NCI-H2029 (cell line): Measurements from ENCODE around the gene NR3C2.
"Not testable (repeated sequence)": the region's sequence is repeated elsewhere in the genome, so short reads cannot be mapped to it uniquely, and the experiment has no call there.

Experiments
- DNase-seq: peaks from one replicate; lab custom pipeline; 2025; lab: John Stamatoyannopoulos, UW

Gene NR3C2

GRCh38 chr4:148110169-148110568 is 332.0 kb downstream of the NR3C2 start:
- DNase-seq, result no peak

- no peak for DNase-seq
These were observed 333.0 kb downstream of the NR3C2 start for GRCh38 chr4:148109216-148109615.

DNA sequence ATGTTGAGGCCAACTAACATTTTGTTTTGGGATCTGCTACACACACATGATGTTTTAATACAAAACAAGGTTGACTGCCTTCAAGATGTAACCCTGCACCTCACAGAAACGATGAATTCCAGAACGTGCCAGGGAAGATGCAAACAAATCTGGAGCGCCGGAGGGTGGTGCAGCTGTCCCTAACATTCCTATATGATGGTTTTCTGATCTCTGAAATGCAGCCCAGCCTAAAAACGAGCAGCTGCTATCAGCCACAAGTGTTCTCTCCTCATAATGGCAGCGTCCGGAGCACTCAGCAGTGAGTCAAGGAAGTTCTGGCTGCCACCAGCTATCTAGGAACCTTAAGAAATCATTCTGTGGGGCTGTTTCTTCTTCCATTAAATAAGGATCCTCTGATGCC is 333.4 kb downstream of the NR3C2 start:
- DNase-seq, result no peak

- no peak for DNase-seq
These were observed 338.4 kb downstream of the NR3C2 start for GRCh38 chr4:148103597-148104355.

DNA sequence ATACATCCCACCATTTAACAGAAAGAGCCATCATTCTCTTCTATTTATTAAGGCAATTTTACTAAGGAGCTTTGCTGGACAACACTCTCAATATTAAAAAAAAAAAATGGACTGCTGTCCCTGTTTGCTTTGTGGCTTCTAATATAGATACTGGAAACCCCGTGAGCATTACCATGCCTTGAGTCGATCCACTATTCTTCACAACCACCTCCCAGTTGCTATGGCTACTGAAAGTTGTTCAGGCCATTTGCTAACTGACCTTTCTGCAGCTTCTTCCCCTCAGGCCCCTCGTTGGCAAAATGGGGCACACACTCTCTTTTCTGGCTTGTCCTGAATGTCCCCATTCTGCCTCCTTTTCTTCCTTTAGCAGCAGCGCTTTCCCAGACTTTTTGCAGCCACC is 340.4 kb downstream of the NR3C2 start:
- no peak for DNase-seq

- no peak for DNase-seq
These were observed 341.0 kb downstream of the NR3C2 start for GRCh38 chr4:148101235-148101634.

- DNase-seq, result no peak
These were observed 344.4 kb downstream of the NR3C2 start for GRCh38 chr4:148097801-148098200.

DNA sequence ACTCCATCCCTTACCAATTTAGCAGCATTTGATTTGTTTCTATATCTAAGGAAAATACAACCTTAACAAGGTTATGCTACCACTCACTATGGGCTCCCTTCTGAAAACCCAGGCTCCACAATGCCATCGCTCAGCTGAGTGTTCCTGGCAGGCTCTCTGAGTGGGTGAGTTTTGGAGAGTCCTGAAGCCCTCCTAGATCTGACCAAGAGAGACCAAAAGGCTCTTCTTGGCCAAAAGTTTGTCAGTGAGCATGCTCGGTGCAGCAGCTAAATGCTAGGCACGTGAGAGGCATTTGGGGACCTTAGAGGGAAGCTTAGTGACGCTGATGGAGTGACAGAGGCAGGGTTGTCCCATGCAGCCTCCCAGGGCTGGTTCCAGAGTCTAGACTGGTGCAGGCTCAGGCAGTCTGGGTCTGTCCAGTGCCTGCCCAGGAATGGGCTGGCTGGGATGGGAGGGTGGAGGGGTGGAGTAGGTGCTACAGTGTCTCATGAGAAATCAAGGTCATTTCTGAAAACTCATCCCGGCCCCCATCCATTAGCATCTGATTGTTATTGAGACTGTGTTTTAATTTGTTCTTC is 346.8 kb downstream of the NR3C2 start:
- DNase-seq, result no peak

GRCh38 chr4:148094149-148094548 is 348.1 kb downstream of the NR3C2 start:
- no peak for DNase-seq

GRCh38 chr4:148093065-148093464 is 349.1 kb downstream of the NR3C2 start:
- DNase-seq, result no peak

DNA sequence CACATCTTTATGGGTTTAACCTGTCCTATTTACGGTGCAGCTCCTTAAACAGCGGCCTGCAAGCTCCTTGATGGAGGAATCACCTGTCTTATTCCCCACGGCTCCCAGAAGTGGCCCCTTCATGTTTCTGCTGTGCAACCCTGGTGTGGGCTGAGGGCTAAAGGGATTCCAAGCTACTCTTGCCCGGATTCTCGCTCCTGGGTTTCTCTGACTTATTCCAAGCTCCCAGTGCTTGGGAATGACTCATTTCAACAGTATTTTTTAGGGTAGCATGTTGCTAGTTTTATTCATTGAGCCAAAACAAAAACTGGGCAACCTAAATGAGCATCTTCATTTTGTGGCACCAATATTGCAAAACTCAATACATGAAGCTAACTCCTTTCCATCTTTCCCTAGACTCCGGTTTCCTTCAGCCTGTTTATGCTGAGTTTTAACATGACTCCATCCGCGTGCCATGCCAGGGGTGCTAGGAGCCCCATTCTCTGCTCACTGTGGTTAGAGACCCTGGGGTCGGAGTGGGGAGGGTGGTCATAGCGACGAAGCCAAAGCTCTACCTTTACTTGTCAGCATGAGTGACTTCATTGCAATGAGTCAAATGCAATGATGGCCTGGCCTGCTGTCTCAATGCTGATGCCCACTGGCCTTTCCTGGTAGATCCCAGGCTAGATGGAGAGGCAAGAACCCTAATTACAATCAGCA is 349.7 kb downstream of the NR3C2 start:
- no peak for DNase-seq

- DNase-seq, result no peak
These were observed 350.3 kb downstream of the NR3C2 start for GRCh38 chr4:148091896-148092295.

DNA sequence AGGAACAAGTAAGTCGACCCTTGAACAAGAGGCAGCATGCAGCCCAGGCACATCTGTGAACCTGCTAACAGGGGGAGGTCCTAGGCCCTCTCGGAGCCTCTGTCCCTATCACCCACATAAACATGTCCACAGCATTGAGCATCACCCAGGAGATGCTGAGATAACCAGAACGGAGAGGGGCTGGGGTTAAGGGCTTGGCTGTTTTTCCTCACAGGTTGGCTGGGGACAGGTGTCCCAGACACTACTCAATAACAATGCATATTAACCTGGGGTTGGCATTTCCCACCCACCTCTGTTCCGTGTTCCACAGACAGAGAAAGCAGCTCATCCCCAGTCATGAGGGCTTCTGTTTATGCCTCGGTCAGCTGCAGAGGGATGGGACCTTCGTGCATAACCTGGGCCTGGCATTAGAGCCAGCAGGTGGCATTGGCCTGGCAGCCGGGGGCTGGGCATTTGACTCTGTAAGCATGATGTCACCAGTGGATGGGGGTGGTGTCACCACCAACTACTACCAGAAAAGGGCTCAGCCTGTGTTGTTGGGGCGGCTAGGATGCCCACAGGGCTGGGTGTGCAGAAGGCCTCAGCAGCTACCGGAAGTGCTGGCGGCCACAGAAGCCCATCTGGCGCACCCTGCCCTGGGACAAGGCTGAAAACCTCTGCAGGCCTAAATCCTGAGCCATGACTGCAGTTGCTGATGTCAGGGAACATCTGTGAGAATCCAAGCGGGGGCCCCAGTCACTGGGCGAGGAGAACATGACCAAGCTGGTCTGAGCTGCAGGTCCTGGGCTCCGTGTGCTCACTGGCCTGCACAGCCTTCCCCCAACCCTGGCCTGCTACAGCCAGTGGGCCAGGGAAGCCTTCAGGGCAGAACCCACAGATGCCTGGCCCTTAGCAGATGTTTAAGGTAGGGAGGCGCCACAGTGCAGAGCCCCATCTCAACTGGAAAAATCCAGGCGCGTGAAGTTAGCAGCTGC is 351.4 kb downstream of the NR3C2 start:
- DNase-seq, result no peak

DNA sequence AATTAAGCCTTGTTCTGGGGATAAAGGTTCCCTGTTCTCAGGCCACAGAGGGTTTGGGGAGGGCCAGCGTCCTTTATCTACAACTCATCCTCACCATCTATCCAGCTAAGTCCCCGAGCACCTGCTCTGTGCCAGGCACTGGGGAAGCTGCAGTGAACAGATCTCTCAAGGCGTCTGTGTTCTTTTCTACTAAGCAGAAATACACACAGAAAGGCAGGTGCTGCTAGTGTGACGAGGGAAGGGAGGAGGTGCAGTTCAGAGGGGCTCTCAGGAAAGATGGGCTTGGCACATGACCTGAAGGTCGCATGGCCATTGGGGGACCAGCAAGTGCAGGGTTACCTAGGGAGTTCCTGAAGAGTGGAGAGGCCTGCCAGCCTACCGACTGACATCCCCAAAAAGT is 352.2 kb downstream of the NR3C2 start:
- no peak for DNase-seq

DNA sequence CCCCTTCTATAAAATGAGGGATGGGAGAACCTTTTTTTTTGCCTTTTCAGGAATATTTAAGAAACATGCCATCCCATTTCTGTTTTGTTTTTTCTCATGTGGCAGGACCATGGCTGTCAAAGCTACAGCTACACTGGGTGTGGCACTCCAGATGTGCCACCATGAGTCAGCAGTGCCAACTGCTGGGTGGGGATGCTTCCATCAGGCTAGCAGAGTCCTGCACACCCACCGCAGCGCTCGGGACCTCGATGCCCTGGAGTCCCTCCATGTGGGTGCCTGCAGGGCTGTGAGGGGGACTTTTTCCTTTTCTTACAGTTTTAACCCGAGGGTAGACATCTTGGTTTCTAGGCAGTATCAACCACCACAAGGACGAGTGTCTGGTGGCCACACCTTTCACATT is 352.6 kb downstream of the NR3C2 start:
- DNase-seq, result no peak

DNA sequence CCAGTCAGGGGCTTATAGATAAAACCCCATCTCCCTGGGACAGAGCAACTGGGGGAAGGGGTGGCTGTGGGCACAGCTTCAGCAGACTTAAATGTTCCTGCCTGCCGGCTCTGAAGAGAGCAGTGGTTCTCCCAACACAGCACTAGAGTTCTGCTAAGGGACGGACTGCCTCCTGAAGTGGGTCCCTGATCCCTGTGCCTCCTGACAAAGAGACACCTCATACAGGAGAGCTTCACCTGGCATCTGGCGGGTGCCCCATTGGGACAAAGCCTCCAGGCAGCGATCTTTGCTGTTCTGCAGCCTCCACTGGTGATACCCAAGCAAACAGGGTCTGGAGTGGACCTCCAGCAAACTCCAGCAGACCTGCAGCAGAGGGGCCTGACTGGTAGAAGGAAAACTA is 359.1 kb downstream of the NR3C2 start:
- DNase-seq, result not testable (repeated sequence)

DNA sequence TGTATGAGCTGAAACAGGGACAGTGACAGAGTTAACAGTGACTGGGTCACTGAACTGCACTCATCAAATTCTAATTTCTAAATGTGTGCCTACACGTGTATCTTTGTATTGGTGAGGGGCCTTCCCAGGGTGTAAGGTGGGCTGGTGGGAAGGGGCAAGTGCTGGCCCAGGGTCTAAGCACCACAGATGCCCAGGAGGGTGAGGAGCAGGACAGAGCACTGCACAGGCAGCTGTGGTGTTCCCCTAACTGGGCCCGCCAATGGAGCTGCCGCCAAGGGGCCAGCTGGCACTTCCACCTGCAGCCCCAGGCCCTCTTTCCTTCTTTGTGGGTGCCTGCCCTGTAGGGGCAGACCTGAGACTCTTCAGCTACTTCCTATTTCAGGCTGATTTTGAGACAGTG is 360.5 kb downstream of the NR3C2 start:
- no peak for DNase-seq

DNA sequence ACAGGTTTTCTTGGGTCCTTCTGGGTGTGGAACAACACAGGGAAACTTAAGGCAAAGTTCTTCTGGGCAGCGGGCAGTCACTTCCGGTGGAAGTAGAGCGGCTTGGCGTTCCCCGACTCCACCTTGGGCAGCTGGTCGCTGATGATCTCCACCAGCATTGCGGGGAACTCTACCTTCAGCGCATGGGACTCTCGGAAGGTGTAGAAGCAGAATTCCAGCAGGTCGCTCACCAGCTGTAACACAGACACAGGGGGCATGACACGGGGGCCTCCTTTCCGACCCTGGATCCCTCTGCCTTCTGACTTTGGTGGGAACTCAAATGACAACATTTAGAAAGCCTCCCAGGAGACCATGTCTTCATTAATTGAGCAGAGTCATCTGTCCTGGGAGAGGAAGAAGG is 360.9 kb downstream of the NR3C2 start:
- DNase-seq, result no peak

DNA sequence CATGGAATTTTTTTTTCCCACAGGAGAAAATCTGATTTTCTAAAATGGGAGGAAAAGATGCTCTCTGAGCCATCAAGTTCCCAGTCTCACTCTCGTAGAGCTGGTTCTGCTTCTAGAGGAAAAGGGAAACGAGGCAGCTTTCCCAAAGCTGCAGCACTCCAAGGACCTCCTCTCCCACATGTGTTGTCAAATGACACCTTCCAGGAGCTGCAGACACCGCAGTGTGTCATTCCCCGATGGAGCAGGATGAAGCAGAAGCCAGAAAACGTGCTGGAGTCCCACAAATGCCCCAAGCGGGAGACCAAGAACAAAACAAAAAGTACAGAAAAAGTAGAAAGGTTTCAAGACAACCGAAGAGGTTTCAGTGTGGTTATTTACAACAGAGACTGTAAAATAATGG is 362.3 kb downstream of the NR3C2 start:
- no peak for DNase-seq

DNA sequence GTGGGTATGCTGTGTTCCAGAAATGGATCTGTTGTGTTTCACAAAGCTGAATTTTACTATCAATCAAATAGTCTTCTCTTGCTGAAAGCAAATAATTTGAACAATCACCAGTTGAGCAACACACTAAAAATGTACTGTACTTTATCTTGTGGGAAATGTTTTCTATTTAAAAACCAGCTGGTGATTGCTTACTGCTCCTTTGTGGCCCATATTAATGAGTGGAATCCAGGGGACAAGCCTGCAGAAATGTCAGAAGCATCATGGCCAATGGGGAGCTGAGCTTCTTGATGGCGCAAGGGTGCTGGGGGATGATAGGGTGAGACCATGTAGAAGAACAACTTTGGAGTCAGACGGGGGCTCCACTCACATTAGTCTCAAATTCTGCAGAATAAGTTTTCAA is 364.2 kb downstream of the NR3C2 start:
- no peak for DNase-seq

GRCh38 chr4:148077581-148077980 is 364.6 kb downstream of the NR3C2 start:
- no peak for DNase-seq

DNA sequence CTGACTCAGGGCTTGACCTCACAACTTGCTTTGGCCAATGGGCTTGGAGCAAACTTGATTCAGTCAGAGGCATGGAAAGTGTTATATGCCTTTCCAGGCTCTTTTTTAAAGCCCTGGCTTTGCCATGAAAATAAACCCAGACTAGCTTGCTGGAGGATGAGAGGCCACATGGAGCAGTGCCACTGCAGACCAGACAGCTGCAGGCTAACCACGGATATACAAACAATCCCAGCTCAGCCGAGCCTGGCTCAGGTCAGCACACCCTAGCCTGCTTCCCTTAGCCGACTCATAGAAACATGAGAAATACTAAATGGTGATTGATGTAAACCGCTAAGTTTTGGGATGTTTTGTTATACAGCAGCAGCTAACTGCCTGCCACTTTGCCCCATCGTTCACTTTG is 365.2 kb downstream of the NR3C2 start:
- no peak for DNase-seq
